ENCODE results near the gene ALDH3B1.

DNA sequence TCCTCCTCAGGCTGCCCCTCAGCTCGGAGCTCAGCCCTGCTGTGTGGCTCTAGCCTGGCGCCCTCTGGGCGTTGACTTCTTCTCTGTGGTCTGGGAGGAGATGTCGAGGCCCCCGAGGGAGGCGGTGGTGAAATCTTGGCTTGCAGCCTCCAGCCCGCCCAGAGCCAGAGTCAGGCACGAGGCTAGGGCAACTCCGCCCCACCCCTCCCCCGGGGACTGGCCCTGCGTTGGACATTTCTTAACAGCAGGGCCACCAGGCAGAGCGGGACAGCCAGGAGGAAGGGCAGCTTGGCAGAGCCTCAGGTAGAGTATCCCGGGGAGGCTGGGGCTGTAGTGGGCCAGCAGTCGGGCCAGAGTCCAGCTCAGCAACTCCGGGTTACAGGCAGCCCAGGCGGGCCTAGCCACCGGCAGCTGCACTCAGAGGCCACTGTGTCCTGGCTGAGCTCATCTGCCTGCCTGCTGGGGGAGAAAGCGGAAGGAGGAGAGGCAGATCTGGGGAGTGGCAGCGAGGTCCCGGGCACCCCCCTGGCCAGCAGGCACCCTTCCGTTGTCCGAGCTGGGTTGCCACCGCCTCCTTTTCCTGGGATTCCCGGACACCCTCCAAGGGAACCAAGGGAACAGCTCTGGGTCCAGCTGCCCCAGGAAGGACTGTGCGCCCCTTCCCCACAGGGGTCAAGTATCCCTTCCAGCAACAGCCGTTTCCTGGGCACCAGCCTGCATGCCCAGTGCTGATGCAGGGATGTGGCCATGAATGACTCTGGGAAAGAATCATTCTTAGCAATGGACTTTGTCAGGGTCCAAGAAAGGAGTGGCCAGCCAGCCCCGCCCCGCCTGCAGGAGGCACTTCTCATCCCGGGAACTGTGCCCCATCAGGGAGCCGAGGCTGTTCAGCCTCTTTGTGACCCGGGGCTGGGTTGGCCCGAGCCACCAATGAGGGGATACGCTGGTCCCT is at the start of gene ALDH3B1:
- TF ChIP-seq, protein P1, sequence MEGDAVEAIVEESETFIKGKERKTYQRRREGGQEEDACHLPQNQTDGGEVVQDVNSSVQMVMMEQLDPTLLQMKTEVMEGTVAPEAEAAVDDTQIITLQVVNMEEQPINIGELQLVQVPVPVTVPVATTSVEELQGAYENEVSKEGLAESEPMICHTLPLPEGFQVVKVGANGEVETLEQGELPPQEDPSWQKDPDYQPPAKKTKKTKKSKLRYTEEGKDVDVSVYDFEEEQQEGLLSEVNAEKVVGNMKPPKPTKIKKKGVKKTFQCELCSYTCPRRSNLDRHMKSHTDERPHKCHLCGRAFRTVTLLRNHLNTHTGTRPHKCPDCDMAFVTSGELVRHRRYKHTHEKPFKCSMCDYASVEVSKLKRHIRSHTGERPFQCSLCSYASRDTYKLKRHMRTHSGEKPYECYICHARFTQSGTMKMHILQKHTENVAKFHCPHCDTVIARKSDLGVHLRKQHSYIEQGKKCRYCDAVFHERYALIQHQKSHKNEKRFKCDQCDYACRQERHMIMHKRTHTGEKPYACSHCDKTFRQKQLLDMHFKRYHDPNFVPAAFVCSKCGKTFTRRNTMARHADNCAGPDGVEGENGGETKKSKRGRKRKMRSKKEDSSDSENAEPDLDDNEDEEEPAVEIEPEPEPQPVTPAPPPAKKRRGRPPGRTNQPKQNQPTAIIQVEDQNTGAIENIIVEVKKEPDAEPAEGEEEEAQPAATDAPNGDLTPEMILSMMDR (IDR thresholded peaks at IDR 0.05): no peak
- TF ChIP-seq SIN3A (IDR thresholded peaks at IDR 0.05; ENCODE audit: borderline replicate concordance, insufficient read depth, low read depth, low read length): no peak

Data from Panc1 (cell line).